ENCODE data around the gene NUDT7. TPM values are rescaled to one million over a fixed set of nuclear protein-coding genes. Genes with fewer than 3 reads are reported as not detected.
A peak's percentile ranks its signal among the peaks of the same experiment; 100 is the strongest.

Gene NUDT7
- total RNA-seq, 3 donors from 2014 or later (not counting 1 experiment from before 2014, with no cell fraction given) = 1.6 to 4.3 (median 3.3) TPM

GRCh38 chr16:77787452-77787851 is 65.1 kb downstream of the NUDT7 start:
- Histone ChIP-seq H3K36me3 (ENCODE audit: control insufficient read depth, insufficient read depth, low read length) (no peaks in the 10 kb centered on the region), H3K4me3 (ENCODE audit: low read length) (no peak overlapping the region), H3K9me3 (ENCODE audit: control insufficient read depth, insufficient read depth, low read length) (no peaks in the 10 kb centered on the region), H3K27me3 (ENCODE audit: control insufficient read depth, insufficient read depth, low read length) (peaks cover 26% of the 10 kb centered on the region), H3K4me1 (ENCODE audit: control insufficient read depth, insufficient read depth, low read length) (peaks cover 7% of the 10 kb centered on the region), H3K27ac (ENCODE audit: low read length) (no peak overlapping the region)
- peaks cover 49 to 57% of the 10 kb centered on the region in 2 donors for H3K27me3 Mint-ChIP-seq (ENCODE audit: low read depth in 2 of 2)
- peaks cover 5 to 7% of the 10 kb centered on the region in 2 donors for H3K4me1 Mint-ChIP-seq
- ATAC-seq (no peak), DNase-seq (no peak)
- H3K9me3 Mint-ChIP-seq = no peaks in the 10 kb centered on the region
- WGBS (ENCODE audit: insufficient coverage) = 25% methylated on average over 2 of the region's 2 CpGs
- intact Hi-C loops (cut with micrococcal nuclease) = no loop called here
- no peaks in the 10 kb centered on the region for H3K36me3 Mint-ChIP-seq
- TF ChIP-seq CTCF (IDR thresholded peaks at IDR 0.05) = no peak
- H3K27ac Mint-ChIP-seq = no peak overlapping the region
- no peak overlapping the region for H3K4me3 Mint-ChIP-seq

- Mint-ChIP-seq H3K36me3 (no peaks in the 10 kb centered on the region), H3K4me3 (peak within 1 kb of the TSS; percentile 31), H3K9me3 (no peaks in the 10 kb centered on the region), H3K4me1 (peaks cover 5 to 7% of the 10 kb centered on the region in 2 donors), H3K27ac (no peak within 1 kb of the TSS), H3K27me3 (ENCODE audit: low read depth in 2 of 2) (peaks cover 49 to 57% of the 10 kb centered on the region in 2 donors)
- TF ChIP-seq CTCF (IDR thresholded peaks at IDR 0.05) = no peak
- WGBS (ENCODE audit: insufficient coverage) = 2% methylated on average over 77 of the region's 78 CpGs
- H3K4me3 ChIP-seq (ENCODE audit: low read length) = no peak within 1 kb of the TSS
- peaks cover 26% of the 10 kb centered on the region for H3K27me3 ChIP-seq (ENCODE audit: control insufficient read depth, insufficient read depth, low read length)
- intact Hi-C loops (cut with micrococcal nuclease) = no loop called here
- H3K9me3 ChIP-seq (ENCODE audit: control insufficient read depth, insufficient read depth, low read length) = no peaks in the 10 kb centered on the region
- DNase-seq = no peak
- H3K36me3 ChIP-seq (ENCODE audit: control insufficient read depth, insufficient read depth, low read length) = no peaks in the 10 kb centered on the region
- no peak for ATAC-seq
- peaks cover 7% of the 10 kb centered on the region for H3K4me1 ChIP-seq (ENCODE audit: control insufficient read depth, insufficient read depth, low read length)
- H3K27ac ChIP-seq (ENCODE audit: low read length) = no peak within 1 kb of the TSS
These were observed 66.1 kb downstream of the NUDT7 start, which contains the start of gene VAT1L for GRCh38 chr16:77788181-77789084. TSS of gene VAT1L (plus strand) at chr16:77788564. CDS start at chr16:77788683, 119 bp downstream.

GRCh38 chr16:77789085-77790008 is 67.0 kb downstream of the NUDT7 start:
- peaks cover 7% of the 10 kb centered on the region for H3K4me1 ChIP-seq (ENCODE audit: control insufficient read depth, insufficient read depth, low read length)
- peaks cover 26% of the 10 kb centered on the region for H3K27me3 ChIP-seq (ENCODE audit: control insufficient read depth, insufficient read depth, low read length)
- WGBS (ENCODE audit: insufficient coverage) = 4% methylated on average over 33 of the region's 34 CpGs
- Mint-ChIP-seq H3K36me3 (no peaks in the 10 kb centered on the region), H3K4me1 (peaks cover 5 to 7% of the 10 kb centered on the region in 2 donors), H3K9me3 (no peaks in the 10 kb centered on the region), H3K27ac (no peak overlapping the region), H3K27me3 (ENCODE audit: low read depth in 2 of 2) (peaks cover 52 to 57% of the 10 kb centered on the region in 2 donors), H3K4me3 (no peak overlapping the region)
- ATAC-seq (no peak), DNase-seq (no peak)
- no peak overlapping the region for H3K4me3 ChIP-seq (ENCODE audit: low read length)
- no peaks in the 10 kb centered on the region for H3K36me3 ChIP-seq (ENCODE audit: control insufficient read depth, insufficient read depth, low read length)
- TF ChIP-seq CTCF (IDR thresholded peaks at IDR 0.05) = no peak
- H3K9me3 ChIP-seq (ENCODE audit: control insufficient read depth, insufficient read depth, low read length) = no peaks in the 10 kb centered on the region
- no peak overlapping the region for H3K27ac ChIP-seq (ENCODE audit: low read length)
- intact Hi-C loops (cut with micrococcal nuclease) = no loop called here
